ENCODE results near the gene C4orf50.

Gene C4orf50

GRCh38 chr4:5869966-5870619 lies 148.1 kb downstream of the C4orf50 start:
- no peak for DNase-seq
- peaks cover 29% of the 10 kb centered on the region for H3K79me2 ChIP-seq (ENCODE audit: control insufficient read depth, insufficient read depth, low read length)
- no peak overlapping the region for H4K5ac ChIP-seq (ENCODE audit: low read length)
- no peak overlapping the region for H3K56ac ChIP-seq (ENCODE audit: low read length)
- no CpG with 5 or more reads among the region's 14 CpGs for WGBS (ENCODE audit: extremely low coverage, insufficient coverage, low lambda C conversion rate)
- no peak overlapping the region for H4K8ac ChIP-seq (ENCODE audit: low read depth, low read length)
- H3K4me1 ChIP-seq (ENCODE audit: control insufficient read depth, low read depth, low read length): peaks cover 2% of the 10 kb centered on the region
- no peak overlapping the region for H2BK5ac ChIP-seq (ENCODE audit: low read length)
- H2AK5ac ChIP-seq (ENCODE audit: low read length): no peak overlapping the region
- H3K23ac ChIP-seq (ENCODE audit: low read length): no peak overlapping the region
- H3K4me3 ChIP-seq (ENCODE audit: low read length): no peak overlapping the region
- no peak overlapping the region for H3K27ac ChIP-seq (ENCODE audit: low read depth, low read length)
- H3K4me2 ChIP-seq (ENCODE audit: low read length): no peak overlapping the region
- H3K79me1 ChIP-seq (ENCODE audit: low read length): peaks cover 40% of the 10 kb centered on the region
- no peak overlapping the region for H2BK120ac ChIP-seq (ENCODE audit: low read depth, low read length)
- H2BK15ac ChIP-seq (replicated peaks; ENCODE audit: low read depth): no peak overlapping the region
- peaks cover 3% of the 10 kb centered on the region for H3K36me3 ChIP-seq (ENCODE audit: control insufficient read depth, insufficient read depth, low read length)
- H3K27me3 ChIP-seq (ENCODE audit: insufficient read depth, low read length, poor library complexity): no peaks in the 10 kb centered on the region
- H3K18ac ChIP-seq (ENCODE audit: low read length): no peak overlapping the region
- no peak overlapping the region for H3K9ac ChIP-seq (ENCODE audit: low read length)
- no peak overlapping the region for H3K4ac ChIP-seq (ENCODE audit: low read depth, low read length)

- no peaks in the 10 kb centered on the region for H3K4me1 ChIP-seq (ENCODE audit: control insufficient read depth, low read depth, low read length)
- no peak overlapping the region for H3K23ac ChIP-seq (ENCODE audit: low read length)
- H4K8ac ChIP-seq (ENCODE audit: low read depth, low read length): no peak overlapping the region
- no CpG with 5 or more reads among the region's 3 CpGs for WGBS (ENCODE audit: extremely low coverage, insufficient coverage, low lambda C conversion rate)
- DNase-seq: no peak
- no peak overlapping the region for H3K18ac ChIP-seq (ENCODE audit: low read length)
- H3K36me3 ChIP-seq (ENCODE audit: control insufficient read depth, insufficient read depth, low read length): peaks cover 5% of the 10 kb centered on the region
- H4K5ac ChIP-seq (ENCODE audit: low read length): no peak overlapping the region
- H2AK5ac ChIP-seq (ENCODE audit: low read length): no peak overlapping the region
- H3K27ac ChIP-seq (ENCODE audit: low read depth, low read length): no peak overlapping the region
- no peaks in the 10 kb centered on the region for H3K27me3 ChIP-seq (ENCODE audit: insufficient read depth, low read length, poor library complexity)
- H3K4ac ChIP-seq (ENCODE audit: low read depth, low read length): no peak overlapping the region
- H3K9ac ChIP-seq (ENCODE audit: low read length): no peak overlapping the region
- H3K4me2 ChIP-seq (ENCODE audit: low read length): no peak overlapping the region
- no peak overlapping the region for H2BK5ac ChIP-seq (ENCODE audit: low read length)
- H3K56ac ChIP-seq (ENCODE audit: low read length): no peak overlapping the region
- H3K79me2 ChIP-seq (ENCODE audit: control insufficient read depth, insufficient read depth, low read length): peaks cover 17% of the 10 kb centered on the region
- peaks cover 27% of the 10 kb centered on the region for H3K79me1 ChIP-seq (ENCODE audit: low read length)
- no peak overlapping the region for H3K4me3 ChIP-seq (ENCODE audit: low read length)
- no peak overlapping the region for H2BK15ac ChIP-seq (replicated peaks; ENCODE audit: low read depth)
- H2BK120ac ChIP-seq (ENCODE audit: low read depth, low read length): no peak overlapping the region
These were observed 150.4 kb downstream of the C4orf50 start for GRCh38 chr4:5867866-5868265.

- no peak overlapping the region for H3K4ac ChIP-seq (ENCODE audit: low read depth, low read length)
- peaks cover 5% of the 10 kb centered on the region for H3K36me3 ChIP-seq (ENCODE audit: control insufficient read depth, insufficient read depth, low read length)
- DNase-seq: no peak
- H3K79me1 ChIP-seq (ENCODE audit: low read length): peaks cover 26% of the 10 kb centered on the region
- H3K4me2 ChIP-seq (ENCODE audit: low read length): no peak overlapping the region
- no peak overlapping the region for H4K8ac ChIP-seq (ENCODE audit: low read depth, low read length)
- no peaks in the 10 kb centered on the region for H3K27me3 ChIP-seq (ENCODE audit: insufficient read depth, low read length, poor library complexity)
- H2BK5ac ChIP-seq (ENCODE audit: low read length): no peak overlapping the region
- H4K5ac ChIP-seq (ENCODE audit: low read length): no peak overlapping the region
- no peak overlapping the region for H2AK5ac ChIP-seq (ENCODE audit: low read length)
- no peak overlapping the region for H2BK120ac ChIP-seq (ENCODE audit: low read depth, low read length)
- H3K23ac ChIP-seq (ENCODE audit: low read length): no peak overlapping the region
- no peak overlapping the region for H3K4me3 ChIP-seq (ENCODE audit: low read length)
- H3K18ac ChIP-seq (ENCODE audit: low read length): no peak overlapping the region
- H3K79me2 ChIP-seq (ENCODE audit: control insufficient read depth, insufficient read depth, low read length): peaks cover 14% of the 10 kb centered on the region
- WGBS (ENCODE audit: extremely low coverage, insufficient coverage, low lambda C conversion rate): no CpG with 5 or more reads among the region's 10 CpGs
- H3K27ac ChIP-seq (ENCODE audit: low read depth, low read length): no peak overlapping the region
- no peak overlapping the region for H3K56ac ChIP-seq (ENCODE audit: low read length)
- no peak overlapping the region for H2BK15ac ChIP-seq (replicated peaks; ENCODE audit: low read depth)
- H3K9ac ChIP-seq (ENCODE audit: low read length): no peak overlapping the region
- H3K4me1 ChIP-seq (ENCODE audit: control insufficient read depth, low read depth, low read length): no peaks in the 10 kb centered on the region
These were observed 151.1 kb downstream of the C4orf50 start for GRCh38 chr4:5866841-5867813.

GRCh38 chr4:5865896-5866599 lies 152.2 kb downstream of the C4orf50 start:
- Histone ChIP-seq H3K56ac (ENCODE audit: low read length) (no peak overlapping the region), H3K4me3 (ENCODE audit: low read length) (no peak overlapping the region), H3K79me1 (ENCODE audit: low read length) (peaks cover 23% of the 10 kb centered on the region), H4K5ac (ENCODE audit: low read length) (no peak overlapping the region), H2BK120ac (ENCODE audit: low read depth, low read length) (no peak overlapping the region), H2AK5ac (ENCODE audit: low read length) (no peak overlapping the region), H3K79me2 (ENCODE audit: control insufficient read depth, insufficient read depth, low read length) (peaks cover 10% of the 10 kb centered on the region), H3K9ac (ENCODE audit: low read length) (no peak overlapping the region), H3K36me3 (ENCODE audit: control insufficient read depth, insufficient read depth, low read length) (peaks cover 5% of the 10 kb centered on the region), H3K4ac (ENCODE audit: low read depth, low read length) (no peak overlapping the region), H2BK5ac (ENCODE audit: low read length) (no peak overlapping the region), H3K27me3 (ENCODE audit: insufficient read depth, low read length, poor library complexity) (no peaks in the 10 kb centered on the region), H4K8ac (ENCODE audit: low read depth, low read length) (no peak overlapping the region), H3K4me1 (ENCODE audit: control insufficient read depth, low read depth, low read length) (no peaks in the 10 kb centered on the region), H3K4me2 (ENCODE audit: low read length) (no peak overlapping the region), H3K18ac (ENCODE audit: low read length) (no peak overlapping the region), H3K23ac (ENCODE audit: low read length) (no peak overlapping the region), H3K27ac (ENCODE audit: low read depth, low read length) (no peak overlapping the region), H2BK15ac (replicated peaks; ENCODE audit: low read depth) (no peak overlapping the region)
- DNase-seq: no peak
- WGBS (ENCODE audit: extremely low coverage, insufficient coverage, low lambda C conversion rate): no CpG with 5 or more reads among the region's 12 CpGs

- H2AK5ac ChIP-seq (ENCODE audit: low read length): no peak overlapping the region
- no peaks in the 10 kb centered on the region for H3K4me1 ChIP-seq (ENCODE audit: control insufficient read depth, low read depth, low read length)
- no peak overlapping the region for H3K23ac ChIP-seq (ENCODE audit: low read length)
- H3K79me1 ChIP-seq (ENCODE audit: low read length): peaks cover 13% of the 10 kb centered on the region
- H3K4ac ChIP-seq (ENCODE audit: low read depth, low read length): no peak overlapping the region
- no peak overlapping the region for H2BK120ac ChIP-seq (ENCODE audit: low read depth, low read length)
- no peak overlapping the region for H3K4me2 ChIP-seq (ENCODE audit: low read length)
- no peaks in the 10 kb centered on the region for H3K27me3 ChIP-seq (ENCODE audit: insufficient read depth, low read length, poor library complexity)
- H3K36me3 ChIP-seq (ENCODE audit: control insufficient read depth, insufficient read depth, low read length): peaks cover 12% of the 10 kb centered on the region
- H3K56ac ChIP-seq (ENCODE audit: low read length): no peak overlapping the region
- peaks cover 2% of the 10 kb centered on the region for H3K79me2 ChIP-seq (ENCODE audit: control insufficient read depth, insufficient read depth, low read length)
- no peak overlapping the region for H3K18ac ChIP-seq (ENCODE audit: low read length)
- no peak overlapping the region for H3K4me3 ChIP-seq (ENCODE audit: low read length)
- H4K8ac ChIP-seq (ENCODE audit: low read depth, low read length): no peak overlapping the region
- no peak overlapping the region for H3K9ac ChIP-seq (ENCODE audit: low read length)
- no peak overlapping the region for H3K27ac ChIP-seq (ENCODE audit: low read depth, low read length)
- H4K5ac ChIP-seq (ENCODE audit: low read length): no peak overlapping the region
- no peak overlapping the region for H2BK5ac ChIP-seq (ENCODE audit: low read length)
- WGBS (ENCODE audit: extremely low coverage, insufficient coverage, low lambda C conversion rate): no CpG with 5 or more reads among the region's 15 CpGs
- no peak overlapping the region for H2BK15ac ChIP-seq (replicated peaks; ENCODE audit: low read depth)
- peak; percentile 4 for DNase-seq
These were observed 154.6 kb downstream of the C4orf50 start for GRCh38 chr4:5863461-5864113.

Measured in mesendoderm (in vitro differentiated cells).